HT-29 (cell line): ENCODE data around the gene EVC2. TPM values are rescaled to one million over a fixed set of nuclear protein-coding genes. Genes with fewer than 3 reads are reported as not detected.

Experiments used
- DNase-seq: peaks from one replicate; pipeline ENCODE4 v3.0.0-alpha.2; 2015; ENCODE audit warnings: low spot score
- total RNA-seq: library from RNA; depleted of rRNA; stranded (reverse); fragments of >200 nt; shearing (Covaris generic); gene quantifications from 2 replicates; pipeline ENCODE4 v1.2.3, GENCODE V29; 2014

EVC2 gene
- total RNA-seq, 1 experiment from 2014 or later = not detected

DNA sequence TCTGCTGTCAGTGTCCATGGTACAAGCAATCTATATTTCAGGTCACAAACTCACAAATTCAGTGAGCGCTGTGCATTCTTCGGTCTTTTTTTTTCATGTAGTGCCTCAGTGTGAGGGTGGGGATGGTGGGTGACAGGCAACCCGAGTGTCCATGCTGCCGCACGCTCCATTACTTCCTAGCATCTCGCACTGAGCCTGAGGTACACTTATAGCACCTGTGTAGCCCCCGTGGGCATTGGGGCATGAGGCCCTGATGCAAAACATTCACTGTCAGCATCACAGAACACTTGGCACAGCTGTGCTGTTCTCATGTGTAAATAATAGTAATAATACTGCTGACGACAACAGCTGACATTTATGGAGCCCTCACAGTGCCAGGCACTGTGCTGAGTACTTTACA, 31.6 kb downstream of the EVC2 start:
- no peak for DNase-seq

DNA sequence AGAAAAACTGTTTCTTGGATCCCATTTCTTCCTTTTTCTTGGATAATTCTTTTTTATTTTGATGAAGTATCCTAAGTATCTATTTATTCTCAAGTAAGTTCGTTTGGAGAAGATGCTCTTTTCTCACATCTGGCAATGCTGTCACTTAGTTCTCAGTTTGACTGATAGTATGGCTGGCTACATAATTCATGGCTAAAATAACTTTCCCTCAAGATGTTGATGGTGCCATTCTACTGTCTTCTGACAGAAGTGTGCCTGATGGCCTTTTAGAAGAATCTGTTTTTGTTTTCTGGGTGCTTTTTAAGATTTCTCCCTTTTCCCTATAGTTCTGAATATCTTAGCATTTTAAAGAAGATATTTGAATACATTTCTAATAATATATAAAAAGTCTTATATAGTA, 41.6 kb downstream of the EVC2 start:
- DNase-seq = no peak

DNA sequence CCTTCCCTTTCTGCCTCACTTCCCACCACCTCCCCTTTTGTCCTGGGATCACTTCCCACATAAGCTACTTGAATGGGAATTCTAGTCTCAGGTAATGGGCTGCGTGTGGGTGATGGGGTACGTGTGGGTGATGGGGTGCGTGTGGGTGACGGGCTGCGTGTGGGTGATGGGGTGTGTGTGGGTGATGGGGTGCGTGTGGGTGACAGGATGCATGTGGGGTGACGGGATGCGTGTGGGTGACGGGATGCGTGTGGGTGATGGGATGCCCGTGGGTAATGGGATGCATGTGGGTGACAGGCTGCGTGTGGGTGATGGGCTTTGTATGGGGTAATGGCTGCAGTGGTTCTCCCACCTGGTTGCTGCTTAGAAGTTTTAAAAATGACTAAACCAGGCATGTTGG, 43.6 kb downstream of the EVC2 start:
- no peak for DNase-seq

DNA sequence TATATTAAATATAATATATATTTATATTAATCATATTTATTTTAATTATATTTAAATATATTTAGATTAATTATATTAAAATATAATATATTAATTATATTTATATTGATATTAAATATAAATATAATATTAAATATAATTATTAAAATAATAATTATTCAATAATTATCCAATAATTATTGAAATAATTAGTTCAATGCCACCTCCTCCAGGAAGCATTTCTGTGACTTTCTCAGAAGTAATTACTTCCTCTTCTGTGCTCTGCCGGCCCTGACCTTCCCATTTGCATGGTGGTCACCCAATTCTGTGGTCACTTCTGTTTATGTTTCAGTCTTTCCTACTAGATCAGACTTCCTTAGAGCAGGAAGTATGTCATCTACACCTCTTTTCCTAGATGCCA, 45.8 kb downstream of the EVC2 start:
- no peak for DNase-seq

DNA sequence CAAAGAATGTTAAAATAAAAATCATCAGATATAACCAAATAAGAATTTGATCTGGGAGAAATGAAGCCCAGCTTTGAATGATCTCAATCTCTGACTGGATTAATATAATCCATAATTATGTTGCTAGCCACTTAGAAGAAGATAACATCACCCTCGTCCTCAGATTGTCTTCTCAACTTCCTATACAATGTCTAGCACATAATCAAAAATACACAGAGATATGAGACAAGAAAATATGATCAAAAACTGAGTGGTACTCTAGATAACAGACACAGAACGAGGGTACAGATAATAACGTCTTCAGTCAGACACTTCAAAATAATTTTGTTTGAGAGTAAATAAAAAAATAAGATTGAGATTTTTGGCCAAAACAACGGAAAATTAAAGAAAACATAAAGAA, 47.1 kb downstream of the EVC2 start:
- DNase-seq = no peak

DNA sequence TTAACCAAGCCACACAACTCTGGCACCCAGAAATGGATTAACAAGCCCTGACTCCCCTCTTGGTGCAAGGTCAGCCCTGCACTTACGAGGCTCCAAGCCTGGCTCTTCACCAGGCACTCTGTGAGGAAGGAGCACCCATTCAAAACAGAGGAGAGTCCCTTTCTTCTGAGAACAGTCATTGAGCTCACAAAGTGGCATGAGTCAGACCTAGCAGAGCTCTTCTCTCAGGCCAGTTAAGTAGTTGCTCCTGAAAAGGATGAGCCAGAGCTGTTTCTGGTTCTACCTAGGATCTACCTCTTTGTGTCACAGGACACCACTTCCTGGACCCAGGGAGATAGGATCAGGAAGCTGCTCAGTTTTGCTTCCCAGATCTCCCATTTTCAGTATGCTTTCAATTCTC, 48.2 kb downstream of the EVC2 start:
- no peak for DNase-seq

DNA sequence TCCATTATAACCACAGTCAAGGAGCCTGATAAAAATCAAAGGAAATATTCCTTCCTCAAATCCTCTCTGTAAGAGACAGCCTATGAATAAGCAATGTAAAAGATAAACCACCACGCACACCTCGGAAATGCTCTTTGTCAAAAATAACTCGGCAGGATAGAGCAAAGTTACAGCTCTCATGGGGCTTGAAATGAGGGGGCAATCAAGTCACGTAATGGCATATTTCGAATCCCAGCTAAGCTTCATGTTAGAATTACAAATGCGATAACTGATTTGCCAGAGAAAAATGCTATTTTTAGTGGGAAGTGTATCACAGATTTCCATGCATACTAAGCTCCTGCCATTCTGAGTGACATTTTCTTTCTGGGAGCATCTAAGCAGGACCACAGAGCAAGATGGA, 49.4 kb downstream of the EVC2 start:
- no peak for DNase-seq

DNA sequence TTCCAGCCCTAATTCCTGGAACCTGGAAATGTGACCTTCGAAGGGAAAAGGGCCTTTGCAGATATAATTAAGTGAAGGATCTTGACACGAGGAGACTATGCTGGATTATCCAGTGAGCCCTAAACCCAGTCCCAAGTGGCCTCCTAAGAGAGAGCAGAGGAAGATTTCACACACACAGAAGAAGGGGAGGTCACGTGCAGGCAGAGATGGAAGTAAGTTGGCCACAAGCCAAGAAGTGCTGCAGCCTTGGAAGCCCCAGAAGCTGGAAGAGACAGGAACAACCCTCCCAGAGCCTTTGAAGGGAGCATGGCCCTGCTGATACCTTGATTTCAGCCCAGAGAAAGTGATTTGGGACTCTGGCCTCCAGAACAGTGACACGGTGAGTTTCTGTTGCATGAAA, 51.9 kb downstream of the EVC2 start:
- DNase-seq = no peak

DNA sequence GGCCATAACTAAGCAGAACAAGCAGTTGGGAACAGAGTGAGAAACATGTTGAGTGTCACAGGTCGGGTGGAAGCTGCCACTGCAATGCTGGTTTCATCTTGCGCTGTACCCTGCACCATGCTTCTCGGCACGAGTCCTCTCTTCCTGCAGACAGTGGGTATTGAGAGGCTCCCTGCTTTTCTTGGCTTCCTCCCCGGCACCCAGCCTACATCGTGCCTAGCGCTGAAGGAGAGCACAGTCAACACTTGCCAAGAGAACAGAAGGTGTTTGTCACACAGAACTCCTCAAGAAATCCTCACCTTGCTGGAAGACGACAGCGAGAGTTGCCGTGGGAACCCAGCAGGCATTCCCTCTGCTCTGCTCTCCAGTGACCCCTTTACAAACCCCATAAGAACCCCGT, 53.6 kb downstream of the EVC2 start:
- DNase-seq = no peak

DNA sequence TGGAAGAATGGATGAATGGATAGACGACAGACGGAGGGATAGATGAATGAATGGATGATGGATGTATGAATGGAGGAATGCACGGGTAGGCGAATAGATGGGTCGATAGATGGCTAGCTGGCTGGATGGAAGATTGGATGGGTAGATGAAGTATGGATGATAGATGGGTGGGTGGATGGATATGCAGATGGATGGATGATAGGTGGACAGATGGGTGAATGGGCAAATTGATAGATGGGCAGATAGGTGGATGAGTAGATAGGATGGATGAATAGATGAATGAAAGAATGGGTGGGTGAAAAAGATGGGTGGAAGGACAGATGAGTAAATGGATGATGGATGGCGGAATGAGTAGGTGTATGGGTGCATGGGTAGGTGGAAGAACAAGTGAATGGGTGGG, 57.3 kb downstream of the EVC2 start:
- DNase-seq = no peak

DNA sequence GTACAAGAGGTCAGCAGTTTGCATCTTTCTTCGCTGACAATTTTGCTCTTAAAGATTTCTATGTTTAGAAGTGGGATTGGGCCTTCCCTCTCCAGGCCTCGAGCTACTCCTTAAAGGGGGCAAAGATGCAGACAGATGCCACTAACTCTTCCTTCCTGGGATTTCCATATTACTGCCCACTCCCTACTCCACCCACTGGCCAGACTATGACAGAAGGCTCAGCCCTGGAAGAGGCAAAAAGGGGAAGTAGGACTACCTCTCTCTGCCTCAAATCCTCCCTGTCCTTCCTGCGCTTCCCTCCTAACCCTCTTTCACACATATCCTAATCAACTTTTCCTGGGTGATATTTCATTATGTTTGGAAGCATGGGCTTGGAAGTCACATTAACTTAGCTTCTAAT, 58.3 kb downstream of the EVC2 start:
- no peak for DNase-seq

DNA sequence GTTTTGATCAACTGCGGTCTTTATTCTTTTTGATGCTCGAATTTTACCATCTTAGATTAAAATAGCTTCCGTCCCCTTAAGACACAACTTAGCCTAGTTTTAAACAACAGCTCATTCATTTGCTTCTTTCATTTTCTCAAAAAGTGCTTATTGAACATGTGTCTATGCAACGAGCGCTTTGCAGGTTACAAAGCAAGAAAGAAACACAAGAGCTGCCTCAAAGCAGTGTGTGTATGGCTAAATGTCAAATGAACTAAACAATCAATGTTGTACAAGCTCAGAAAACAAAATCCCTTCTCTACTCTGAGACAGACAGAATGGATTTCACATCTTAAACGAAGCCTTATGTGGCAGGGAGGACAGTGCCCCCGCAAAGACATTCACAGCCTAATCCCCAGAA, 61.0 kb downstream of the EVC2 start:
- DNase-seq = no peak

DNA sequence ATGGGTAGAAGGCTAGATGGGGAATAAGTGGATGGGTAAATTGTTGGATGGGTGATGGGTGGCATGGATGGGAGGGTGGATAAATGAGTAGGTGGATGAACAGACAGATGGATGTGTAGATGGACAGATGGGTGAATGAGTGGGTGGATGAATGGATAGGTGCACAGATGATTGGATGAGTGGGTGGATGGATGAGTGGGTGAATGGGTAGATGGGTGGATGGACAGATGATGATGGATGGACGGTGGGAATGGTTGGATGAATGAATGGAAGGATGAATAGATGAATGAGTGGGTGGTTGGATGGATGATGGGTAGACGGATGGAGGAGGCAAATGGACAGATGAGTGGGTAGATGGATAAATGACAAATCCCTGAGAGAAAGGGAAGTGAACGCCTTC, 68.3 kb downstream of the EVC2 start:
- DNase-seq = no peak

DNA sequence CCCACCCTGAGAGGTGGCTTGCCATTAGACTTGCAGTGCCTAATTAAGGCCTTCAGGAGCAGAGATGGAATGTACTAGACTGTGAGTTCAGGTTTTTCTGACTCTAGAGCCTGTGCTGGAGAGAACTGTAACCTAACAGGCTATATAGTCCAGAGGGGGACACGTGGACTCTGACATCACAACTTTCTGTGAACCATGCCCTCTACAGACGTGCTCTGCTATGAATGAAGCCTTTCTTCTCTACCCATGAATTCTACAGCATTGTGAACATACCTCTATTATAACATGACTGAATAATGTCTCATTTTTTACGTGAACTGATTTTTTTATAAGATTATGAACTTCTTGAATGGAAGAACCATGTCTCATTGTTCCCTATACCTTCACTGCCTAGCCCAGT, 68.8 kb downstream of the EVC2 start:
- no peak for DNase-seq

DNA sequence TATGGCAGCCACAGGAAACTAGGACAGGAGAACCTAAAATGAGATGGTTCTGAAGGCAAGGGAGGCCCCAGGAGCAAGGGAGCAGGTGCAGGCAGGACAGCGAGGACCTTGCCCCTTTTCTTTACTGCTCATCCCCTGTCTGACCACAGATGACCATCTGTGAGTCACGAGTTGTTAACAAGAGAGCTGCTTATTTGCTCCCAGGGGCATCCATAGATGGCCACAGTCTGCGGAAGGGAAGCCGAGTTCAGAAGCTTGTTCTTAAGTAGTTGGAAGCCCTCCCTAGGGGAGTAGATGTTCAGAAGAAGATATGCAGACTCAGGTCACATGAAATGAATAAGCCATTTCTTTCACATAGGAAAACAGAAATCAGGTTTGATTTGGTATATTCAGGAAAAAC, 69.4 kb downstream of the EVC2 start:
- no peak for DNase-seq

DNA sequence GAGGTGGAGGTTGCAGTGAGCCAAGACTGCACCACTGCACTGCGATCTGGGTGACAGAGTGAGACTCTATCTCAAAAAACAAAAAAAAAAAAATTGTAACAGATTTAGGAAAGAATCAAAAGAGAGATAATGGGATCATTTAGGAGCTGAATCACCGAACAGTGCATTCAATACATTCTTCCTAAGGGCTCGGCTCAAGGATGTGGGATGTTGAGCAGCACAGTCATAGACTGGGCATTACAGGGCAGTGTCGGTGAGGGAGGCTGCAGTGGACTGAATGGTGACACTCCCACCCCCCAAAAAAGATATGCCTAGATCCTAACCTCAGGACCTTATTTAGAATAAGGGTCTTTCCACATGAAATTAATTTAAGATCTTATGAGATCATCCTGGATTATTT, 70.0 kb downstream of the EVC2 start:
- no peak for DNase-seq

DNA sequence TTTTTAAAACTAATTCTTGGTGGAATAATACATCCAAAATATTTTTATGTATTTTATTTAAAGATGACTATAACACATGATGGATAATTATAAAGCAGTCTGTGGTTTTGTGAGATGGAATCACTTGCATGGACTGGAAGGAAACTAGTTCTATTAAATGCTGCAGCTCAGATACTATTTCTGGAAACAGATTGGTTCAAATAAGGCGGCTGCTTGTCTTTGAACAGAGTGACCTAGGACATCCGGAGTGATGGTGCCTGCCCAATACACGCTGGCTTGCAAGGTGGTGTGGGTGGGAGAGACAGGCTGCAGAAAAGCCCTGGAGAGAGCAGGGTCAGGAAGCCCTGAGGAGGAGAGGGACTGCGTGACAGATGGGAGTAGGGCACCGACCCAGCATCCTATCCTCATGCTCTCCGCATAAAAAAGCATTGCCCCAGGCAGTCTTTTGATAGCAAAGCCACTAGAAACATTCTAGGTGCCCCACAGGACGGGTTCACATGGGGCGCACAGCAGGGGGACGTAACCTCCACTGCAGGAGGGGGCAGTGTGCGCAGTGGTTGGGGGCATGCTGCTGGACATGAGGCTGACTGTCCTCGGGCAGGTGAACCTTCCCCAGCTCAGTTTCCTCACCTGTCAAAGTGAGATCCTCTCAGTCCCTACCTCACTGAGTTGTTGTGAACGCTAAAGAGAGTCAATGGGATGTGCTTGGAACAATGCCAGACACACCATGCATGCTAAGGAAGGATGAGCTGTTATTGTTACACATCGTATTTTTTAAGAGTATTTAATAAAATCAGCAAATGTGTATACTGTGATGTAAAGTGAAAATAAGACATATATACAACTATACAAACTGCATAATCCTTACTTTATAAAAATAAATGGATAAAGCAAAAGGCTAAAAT, 71.3 kb downstream of the EVC2 start:
- no peak for DNase-seq

DNA sequence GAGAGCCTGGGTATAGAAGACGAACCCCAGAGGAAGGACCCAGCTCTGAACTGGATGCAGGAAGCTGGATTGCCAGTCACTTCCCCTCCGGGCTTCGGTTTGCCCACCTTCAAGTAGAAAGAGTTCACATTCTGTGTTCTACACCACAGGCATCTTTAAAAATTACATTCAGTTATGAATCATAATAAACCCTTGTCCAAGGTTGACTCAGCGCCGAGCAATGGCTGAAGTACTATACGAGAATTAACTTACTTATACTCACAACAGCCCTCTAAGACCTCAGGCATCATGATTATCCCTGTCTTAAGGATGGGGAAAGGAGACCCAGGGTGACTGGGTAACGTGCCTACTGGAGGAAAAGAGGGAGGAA, 72.5 kb downstream of the EVC2 start:
- no peak for DNase-seq

DNA sequence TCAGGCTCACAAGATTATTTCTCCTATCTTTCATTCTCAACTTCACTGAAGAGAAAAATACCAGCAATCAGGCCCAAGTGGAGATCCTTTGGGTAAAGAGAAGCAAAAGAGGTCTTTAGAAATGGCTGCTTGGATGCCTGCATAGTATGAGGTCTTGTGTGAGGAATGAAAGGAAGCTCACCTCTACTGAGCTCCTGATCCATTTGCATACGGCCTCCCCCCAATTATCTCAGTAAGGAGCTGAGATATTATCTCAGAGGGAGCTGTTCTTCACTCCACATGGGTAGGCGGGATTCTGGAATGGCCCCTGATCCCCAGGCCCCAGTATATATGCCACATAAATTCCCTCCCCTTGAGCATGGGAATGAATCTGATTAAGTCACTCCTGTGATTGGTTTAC, 75.8 kb downstream of the EVC2 start:
- DNase-seq = no peak

DNA sequence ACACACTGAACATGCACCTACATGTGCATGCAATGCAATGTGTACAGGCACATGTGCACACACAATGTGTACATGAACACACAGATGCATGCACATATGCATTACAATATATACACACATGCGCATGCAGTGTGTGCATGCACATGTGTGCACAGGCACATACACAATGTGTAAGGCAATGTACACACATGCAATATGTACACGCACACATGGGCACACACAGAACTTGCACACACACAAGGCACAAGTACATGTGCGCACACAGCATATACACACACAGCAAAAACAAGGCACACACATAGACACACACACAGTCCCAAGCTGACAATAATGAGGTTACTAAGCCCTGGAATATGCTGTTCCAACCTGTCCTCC, 76.3 kb downstream of the EVC2 start:
- no peak for DNase-seq

DNA sequence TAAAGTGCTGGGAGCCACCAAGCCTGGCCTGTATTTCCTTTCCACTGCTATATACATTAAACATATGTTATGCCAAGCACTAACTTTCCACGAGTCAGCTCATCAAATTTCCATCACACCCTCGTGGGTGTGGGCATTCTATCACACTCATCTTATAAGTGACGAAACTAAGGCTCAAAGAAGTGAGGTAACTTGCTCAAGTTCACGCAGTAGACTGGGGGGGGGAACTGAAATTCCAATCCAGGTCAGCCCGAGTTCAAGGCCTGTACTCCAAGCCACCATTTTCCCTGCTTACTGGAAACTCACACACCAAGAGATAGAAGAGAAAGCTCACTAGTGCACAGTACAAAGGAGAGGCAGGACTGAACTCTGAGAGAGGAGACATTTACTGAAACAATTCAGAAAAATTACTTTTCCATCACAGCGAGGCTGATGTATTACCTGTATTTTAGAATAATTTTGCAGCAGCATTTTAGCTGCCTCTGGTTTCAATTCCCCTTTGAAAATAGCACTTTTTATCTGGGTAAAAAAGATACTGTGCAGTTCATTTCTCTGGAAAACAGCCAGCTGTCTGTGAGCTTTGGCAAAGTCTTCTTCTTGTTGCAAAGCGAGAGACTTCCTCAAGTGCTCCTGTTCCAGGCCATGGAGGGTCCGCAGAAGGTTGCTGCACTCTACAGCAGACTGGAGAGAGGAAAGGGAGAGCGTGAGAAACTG, 76.8 kb downstream of the EVC2 start:
- DNase-seq = no peak

DNA sequence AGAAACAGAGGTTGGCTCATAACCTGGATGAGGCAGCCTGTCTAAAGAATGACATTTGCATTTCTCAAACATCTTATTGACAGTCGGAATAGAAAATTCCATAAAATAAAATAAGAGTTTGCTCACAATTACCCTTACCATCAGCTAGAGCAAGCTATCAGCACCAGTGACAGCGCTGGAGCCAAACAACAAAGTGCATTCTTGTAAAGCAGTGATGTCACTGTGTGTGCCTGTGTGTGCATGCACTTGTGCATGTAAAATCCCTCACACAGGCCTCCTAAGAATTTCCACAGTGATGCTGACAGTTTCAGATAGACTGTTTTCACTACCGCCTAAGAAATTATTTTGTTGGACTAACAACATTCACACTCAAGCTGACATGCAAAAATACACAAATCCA, 77.6 kb downstream of the EVC2 start:
- no peak for DNase-seq

DNA sequence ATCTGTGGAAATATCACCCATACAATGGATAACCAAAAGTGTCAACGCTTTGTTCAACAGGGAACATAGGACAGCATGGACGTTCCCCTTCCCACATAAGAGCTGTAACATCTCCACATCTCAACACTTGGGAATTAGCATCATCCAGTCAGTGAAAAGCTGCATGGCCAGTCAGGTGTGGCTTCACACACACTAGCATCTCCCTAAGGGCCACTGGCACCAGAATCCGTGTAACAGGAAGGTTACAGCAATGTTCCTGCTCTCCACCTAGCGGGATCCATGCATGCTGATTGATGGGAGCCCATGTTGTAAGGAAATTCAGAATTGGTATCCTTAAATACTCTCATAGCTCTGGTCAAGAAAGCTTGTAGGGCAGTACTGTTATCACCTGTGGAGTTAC, 78.8 kb downstream of the EVC2 start:
- DNase-seq = no peak
